HuH-7.5 (cell line): ENCODE data around the gene C16orf74.

Source experiments
- DNase-seq: peaks from one replicate; pipeline ENCODE4 v3.0.0; 2011; ENCODE audit warnings: low spot score

Gene C16orf74

DNA sequence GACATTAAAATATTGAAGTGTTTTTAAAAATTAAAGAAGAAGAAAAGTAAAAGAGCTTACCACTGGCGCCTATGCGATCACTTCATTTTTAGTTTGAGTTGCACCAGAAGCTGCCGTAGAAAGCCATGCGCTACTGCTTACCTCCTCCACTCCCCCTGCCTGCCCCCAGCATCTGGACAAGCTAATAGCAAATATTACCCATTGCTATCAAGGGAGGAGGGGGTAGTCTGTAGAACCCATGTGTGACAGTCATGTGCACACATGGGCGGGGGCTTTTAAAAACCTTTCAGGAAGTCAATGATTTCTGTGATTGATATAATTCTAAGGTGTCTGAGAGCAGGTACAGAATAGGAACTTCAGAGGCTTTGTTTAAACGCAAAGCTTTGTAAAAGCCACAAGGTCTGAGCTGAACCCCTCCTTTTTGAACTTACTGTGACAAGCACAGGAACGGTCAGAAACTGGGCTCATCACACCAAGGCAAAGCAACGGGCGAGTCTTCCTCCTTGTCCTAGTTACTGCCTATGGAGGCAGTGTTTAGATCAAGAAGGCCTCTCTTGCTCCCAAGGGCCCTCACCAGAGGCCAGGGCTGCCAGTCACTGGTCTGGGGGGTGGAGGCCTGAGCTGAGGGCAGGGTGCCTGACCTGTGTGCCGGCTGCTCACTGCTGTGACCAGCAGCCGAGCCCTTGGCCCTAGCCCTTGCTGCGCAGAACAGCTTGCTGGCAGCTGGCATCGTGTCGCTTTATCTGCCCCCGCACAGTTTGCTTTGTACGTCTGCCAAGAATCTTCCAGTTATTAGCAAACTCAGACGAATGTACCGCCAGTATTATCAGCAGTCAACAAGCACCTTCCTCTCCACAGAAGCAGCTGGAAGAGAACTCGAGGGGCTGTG, 77.1 kb downstream of the C16orf74 start:
- no peak for DNase-seq

DNA sequence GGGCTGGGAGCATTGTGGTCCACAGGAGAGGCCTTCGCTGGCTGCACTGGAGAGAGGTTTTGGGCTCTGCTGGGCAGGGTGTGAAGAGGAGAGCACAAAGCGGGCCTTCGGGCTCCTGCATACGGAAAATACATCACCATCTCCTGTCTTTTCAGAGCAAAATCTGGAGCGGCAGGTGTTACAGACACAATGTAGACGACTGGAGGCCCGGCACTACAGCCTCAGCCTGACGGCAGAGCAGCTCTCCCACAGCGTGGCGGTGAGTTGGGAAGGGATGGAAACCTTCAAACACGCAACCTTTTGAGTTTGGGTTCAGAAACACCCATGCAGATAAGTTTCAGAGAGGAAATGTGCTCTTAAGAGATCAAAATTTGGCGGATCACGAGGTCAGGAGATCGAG, 80.1 kb downstream of the C16orf74 start:
- no peak for DNase-seq

DNA sequence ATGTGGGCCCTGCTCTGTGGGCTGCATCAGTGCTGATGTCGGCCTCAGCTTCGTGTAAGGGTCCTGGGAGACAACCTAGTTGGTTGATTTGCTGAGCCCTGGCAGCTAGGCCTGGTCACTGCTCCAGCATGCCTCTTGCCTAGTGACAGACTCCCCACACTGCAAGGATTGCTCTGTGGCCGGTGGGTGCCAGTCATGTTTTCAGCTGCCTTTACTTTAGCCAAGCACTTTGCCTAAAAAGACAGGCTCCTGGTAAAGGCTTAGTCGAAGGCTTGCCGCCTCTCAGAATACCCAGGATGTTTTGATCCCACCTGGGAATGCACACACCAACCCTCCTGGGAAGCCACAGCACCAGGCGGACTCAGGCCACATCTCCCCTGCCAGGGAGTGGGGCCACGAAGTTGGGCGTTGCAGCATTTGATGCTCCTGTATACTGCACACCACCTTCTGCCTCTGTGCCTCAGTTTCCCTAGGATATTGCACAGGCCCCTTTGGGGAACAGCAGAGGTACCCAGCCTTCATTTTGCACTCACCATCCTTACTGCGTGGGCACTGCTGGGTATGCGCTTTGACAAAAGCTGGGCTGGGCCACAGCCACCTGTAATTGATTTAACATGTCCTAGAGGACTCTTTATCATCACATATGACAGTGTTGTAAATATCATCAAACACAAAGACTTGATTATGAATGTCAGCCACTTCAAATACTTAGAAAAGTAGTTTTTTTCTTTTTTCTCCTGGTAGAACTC, 82.0 kb downstream of the C16orf74 start:
- DNase-seq = no peak

DNA sequence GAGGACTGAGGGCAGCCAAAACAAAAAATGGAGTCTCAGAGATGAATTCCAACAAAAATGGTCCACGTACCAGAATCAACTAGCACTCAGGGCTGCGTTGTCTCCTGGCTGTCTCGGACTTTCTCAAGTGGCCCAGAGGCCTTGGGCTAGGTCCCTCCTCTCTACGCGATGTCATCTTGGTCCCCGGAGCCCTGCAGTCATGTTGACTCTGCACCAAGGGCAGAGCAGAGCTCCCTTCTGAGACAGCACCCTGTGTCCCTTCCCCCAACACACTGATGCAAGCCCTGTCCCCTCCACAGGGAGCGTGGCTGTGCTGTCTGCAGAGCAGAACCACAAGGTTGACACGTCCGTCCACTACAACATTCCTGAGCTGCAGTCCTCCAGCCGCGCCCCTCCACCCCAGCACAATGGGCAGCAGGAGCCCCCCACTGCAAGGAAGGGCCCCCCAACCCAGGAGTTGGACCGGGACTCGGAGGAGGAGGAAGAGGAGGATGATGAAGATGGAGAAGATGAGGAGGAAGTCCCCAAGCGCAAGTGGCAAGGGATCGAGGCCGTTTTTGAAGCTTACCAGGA, 83.0 kb downstream of the C16orf74 start:
- no peak for DNase-seq

DNA sequence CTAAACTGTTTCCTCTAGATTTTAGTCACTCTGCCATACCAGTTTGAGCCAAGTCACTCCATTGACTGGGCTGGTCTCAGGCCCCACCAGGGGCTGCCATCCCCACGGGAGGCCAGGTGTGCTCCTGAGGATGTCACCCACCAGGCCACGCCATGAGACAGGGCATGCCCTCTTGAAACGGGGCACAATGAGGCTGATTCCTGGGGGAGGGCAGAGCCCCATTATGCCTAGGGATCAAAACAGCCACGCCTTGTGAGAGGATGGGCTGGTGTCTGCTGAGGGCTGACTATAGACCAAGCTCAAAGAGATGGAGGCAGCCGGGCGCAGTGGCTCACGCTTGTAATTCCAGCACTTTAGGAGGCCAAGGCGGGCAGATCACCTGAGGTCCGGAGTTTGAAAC, 83.6 kb downstream of the C16orf74 start:
- DNase-seq = no peak

DNA sequence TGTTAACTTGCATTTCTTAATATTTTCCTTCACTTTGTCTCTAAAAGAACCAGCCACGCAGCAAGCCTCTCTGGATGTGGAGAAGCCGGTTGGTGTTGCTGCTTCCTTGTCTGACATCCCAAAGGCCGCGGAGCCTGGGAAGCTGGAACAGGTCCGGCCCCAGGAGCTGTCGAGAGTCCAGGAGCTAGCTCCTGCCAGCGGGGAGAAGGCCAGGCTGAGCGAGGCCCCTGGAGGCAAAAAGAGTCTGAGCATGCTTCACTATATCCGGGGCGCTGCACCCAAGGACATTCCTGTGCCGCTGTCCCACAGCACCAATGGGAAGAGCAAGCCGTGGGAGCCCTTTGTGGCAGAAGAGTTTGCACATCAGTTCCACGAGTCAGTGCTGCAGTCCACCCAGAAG, 85.0 kb downstream of the C16orf74 start:
- DNase-seq = no peak

DNA sequence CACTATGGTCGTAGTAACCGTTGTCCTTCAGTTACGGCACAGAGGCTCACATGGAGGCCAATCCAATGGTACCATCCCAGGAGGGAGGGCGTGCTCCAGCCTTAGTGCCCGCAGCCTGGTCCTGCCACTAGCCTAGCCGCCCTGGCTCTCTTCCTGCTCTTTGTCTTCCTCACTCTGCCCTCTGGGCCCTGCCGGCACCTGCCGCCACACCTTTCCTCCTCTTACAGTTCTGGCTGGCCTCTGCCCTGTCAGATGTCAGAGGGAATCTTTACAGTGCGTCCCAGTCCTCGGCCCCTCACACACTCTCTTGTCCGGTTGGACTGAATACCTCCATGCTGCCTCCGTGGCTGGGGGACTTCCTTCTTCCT, 85.5 kb downstream of the C16orf74 start:
- no peak for DNase-seq

DNA sequence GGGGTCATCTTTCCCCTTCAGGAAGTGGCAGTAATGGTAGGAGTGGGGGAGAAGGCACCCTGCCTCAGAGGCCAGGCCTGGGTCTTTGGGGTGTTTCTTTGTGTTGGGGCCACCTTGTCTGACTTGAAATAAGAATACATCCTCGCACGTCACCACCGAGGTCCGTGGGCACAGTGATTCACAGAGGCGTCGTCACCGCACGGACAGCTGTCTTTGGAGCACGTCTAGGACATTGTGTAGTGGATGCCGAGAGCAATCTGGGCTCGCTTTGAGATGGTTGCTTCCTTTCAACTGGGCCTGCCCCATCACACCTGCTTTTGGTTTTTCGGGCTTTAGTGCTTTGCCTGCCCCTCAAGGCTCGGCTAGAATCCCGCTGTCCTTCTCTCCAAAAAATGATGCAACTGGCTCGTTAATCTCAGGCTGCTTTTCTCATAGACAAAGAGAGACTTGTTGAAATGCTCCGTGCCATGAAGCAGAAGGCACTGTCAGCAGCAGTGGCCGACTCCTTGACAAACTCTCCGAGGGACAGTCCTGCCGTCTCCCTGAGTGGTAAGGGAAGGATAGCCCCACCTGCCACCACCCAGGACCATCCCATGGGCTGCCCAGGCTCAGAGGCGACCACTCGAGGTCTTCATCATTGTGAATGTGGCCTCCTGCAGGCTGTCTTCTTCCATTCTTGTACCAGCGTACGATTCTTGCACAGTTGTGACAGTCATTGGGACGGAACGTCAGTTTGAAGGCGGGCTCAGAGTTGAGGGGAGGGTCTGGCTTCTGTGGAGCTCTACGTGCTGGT, 86.1 kb downstream of the C16orf74 start:
- DNase-seq = no peak

DNA sequence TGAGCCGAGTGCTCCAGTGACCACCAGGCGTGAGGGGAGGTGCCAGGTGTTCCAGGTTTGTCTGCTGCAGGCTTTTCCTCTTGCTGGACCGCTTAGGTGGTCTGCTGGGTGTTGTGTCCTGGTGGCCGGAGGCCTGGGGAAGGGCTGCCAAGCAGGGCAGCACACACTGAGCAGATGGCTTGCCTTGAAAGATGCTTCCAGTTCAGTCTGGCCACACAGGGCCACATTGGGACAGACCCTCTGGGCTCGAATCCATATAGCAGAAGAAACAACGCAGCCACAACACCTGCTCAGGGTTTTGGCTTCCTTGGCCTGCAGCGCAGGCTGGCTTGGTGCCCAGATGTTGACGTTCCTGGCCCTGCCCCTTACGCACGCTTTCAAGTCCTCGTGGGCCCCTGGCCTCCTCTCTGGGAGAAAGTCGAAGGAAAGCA, 87.0 kb downstream of the C16orf74 start:
- no peak for DNase-seq

DNA sequence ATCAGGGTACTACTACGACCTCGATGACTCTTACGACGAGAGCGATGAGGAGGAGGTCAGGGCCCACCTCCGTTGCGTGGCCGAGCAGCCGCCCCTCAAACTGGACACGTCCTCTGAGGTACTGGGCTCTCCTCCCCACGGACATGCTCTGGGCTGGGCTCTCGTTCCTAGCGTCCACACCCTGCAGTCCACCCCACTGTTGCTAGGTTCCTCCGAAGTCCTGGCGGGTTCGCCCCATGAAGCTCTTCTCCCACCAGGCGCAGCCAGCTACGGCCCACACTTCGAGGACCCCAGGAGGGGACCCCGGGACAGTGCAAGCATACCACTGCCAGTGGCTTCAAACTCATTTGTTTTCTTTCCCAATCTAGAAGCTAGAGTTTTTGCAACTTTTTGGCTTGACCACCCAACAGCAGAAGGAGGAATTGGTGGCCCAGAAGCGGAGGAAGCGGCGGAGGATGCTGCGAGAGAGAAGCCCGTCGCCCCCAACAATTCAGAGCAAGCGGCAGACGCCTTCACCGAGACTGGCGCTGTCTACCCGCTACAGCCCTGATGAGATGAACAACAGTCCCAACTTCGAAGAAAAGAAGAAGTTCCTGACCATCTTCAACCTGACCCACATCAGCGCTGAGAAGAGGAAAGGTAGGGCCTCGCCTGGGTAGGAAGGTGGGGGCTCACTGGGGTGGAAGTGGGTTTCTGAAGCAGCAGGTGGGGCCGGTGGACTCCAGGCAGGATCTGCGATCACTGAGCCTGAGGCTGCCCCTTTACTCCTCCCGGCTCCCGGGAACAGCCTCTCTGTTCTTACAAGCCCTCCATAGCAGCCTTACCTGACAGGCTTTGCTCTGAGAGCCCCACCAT, 87.7 kb downstream of the C16orf74 start:
- no peak for DNase-seq

DNA sequence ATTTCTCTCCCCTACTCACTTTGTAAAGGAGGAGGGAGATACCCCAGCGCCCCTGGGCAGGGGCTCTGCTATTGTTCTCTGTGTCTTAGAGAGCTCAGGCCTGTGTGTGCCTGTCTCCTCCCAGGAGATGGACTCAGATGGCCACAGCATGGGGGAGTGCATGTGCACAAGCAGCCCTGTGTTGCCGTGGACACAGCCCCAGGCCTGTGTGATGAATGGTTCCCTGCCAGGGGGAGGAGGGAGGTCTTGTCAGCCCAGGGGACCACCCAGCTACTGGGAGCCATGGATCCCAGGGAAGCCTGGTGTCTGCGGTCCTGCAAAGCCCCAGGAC, 88.4 kb downstream of the C16orf74 start:
- DNase-seq = no peak

DNA sequence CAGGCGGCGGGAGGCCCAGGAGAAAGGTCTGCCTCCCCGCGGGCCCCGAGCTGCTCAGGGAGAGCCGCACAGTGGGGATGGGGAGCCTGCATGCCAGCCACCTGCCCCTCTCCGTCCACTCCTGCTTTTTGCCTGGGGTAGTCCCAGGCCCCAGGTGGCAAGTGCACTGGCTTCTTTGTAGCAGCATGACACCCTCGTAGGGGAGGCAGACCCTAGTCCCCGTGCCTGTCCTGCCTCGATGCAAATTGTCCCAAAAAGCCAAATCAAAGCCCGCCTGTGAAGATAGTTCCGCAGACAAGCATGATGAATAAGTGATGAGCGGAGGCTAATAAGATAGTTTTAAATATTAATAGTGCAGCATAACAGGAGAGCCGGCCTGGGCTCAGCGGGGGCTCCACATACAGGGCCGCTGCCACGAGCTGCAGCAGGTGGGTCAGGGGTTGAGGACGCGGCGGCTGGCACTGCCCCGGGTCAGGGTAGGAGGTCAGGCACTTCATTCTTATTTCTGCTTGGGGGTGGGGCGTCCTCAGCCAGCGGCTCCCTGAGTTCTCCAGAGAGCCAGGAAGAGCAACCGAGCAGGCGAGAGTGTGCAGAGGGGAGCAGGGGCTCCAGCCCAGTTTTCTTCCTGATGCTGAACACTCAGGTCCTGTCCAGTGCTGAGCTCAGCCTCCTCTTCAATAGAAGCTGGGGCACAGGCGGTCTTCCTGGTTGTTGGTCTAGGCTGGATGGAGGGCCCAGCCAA, 89.0 kb downstream of the C16orf74 start:
- no peak for DNase-seq

DNA sequence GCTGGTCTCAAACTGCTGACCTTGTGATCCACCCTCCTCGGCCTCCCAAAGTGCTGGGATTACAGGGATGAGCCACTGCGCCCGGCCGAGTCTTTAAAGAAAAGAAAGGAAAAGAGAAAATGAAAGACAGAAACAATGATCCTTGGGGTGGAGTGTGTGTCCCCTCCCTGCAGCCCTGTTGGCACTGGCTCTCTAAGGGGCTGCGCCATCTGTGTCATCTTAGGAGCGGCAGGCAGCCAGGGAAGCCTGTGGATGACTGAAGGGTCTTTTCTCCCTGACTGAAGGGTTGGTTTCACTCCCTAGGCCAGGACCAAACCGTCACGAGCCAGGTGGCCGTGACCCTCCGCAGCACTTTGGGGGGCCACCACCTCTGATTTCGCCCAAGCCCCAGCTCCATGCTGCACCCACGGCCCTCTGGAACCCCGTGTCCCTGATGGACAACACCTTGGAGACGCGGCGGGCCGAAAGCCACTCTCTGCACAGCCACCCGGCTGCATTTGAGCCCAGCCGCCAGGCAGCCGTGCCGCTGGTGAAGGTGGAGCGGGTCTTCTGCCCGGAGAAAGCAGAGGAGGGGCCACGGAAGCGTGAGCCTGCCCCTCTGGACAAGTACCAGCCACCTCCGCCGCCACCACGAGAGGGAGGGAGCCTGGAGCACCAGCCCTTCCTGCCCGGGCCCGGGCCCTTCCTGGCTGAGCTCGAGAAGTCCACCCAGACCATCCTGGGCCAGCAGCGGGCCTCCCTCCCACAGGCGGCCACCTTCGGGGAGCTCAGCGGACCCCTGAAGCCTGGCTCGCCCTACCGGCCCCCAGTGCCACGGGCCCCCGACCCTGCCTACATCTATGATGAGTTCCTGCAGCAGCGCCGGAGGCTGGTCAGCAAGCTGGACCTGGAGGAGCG, 89.8 kb downstream of the C16orf74 start:
- DNase-seq = no peak

DNA sequence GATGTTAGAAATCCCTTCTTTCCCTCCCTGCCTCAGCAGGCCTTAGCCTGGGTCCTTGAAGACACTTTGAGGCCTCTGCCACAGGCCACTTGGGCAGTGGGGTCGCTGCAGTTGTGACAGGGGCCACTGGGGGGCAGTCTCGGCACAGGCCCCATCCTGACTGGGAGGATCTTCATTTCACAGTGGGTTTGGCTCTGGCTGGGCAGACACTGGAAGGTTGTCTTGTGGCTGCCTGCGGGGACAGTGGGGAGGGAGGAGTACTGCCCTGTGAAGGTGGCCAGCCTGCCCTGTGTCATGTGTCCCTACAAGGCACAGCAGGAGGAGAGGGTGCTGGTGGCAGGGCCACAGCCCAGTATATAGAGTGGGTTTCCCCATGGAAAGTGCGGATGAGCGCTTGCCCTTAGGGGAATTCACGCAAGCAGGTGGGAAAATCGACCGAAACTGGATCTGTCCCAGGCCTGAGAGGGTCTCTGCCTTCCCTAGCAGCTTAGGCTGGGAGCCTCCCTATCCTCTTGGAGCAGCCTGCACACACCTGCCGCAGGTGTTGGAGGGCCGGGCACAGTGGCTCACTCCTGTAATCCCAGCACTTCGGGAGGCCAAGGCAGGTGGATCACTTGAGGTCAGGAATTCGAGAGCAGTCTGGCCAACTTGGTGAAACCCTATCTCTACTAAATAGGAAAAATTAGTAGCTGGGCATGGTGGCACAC, 90.9 kb downstream of the C16orf74 start:
- DNase-seq = peak; percentile 98

DNA sequence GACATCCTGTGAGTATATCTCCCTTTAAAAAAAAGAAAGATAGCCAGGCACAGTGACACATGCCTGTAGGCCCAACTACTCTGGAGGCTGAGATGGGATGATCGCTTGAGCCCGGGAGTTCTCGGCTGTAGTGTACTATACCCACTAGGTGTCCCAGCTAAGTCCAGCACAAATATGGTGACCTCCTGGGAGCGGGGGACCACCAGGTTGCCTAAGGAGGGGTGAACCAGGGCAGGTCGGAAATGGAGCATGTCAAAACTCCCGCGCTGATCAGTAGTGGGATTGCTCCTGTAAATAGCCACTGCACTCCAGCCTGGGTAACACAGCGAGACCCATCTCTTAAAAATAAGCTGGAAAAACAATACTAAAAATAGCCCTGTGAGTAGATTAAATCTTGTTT, 91.6 kb downstream of the C16orf74 start:
- no peak for DNase-seq

DNA sequence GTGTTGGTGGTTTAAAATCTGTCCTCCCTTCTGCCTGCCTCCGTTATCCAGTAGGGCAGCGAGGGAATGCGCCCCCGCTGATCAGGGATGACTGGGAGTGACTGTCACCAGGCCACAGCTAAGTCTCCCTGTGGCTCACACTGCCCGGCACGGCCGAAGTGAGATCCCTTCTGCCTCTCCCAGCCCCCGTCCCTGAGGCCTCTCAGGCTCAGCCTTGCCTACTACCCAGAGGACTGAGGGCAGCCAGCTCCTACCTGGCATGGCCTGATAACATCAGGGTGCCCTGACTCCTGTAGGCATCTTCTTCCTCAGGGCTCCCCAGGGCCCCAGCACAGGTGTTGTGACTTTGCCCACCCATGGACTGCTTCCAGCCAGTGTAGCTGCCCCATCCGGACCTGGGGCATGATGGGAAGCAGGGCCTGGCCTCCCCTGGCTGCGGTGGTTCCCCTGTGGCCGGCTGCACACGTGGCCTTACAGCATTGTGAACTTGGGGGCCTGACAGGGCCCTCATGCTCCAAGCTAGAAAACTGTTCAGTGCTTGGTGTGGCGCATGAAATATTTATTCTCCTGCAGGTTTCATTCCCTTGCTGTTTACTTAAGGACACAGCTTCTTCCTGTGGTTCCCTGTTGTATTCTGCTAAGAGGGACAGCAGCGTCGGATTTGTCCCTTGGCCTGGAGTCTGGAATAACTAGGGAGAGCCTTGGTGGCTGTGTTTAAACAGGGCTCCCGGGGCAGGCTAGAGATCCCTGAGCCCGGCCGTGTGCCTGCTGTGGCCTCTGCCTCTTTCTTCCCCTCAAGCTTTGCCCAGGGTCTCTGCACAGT, 92.2 kb downstream of the C16orf74 start:
- no peak for DNase-seq

DNA sequence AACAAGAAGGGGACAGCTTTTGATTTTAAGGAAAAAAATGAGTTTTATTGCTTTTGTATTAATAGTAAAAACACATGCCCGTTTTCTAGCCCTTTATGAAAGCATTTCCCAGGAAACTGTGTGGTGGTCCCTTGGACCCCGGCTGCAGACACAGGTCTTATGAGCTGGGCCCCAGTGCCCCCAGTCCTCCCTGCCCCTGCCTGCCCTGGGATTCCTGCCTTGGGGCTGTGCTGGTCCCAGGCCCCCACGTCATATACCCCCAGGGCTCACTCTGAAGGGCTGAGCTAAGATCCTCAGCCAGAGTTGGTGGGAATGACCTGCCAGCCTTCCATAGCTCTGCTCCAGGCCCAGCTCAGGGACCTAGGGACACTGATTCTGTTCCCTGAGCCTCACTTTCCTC, 92.9 kb downstream of the C16orf74 start:
- DNase-seq = no peak
